WTC11 (cell line): Measurements from ENCODE around the gene ZNF366. TPM values are rescaled to one million over a fixed set of nuclear protein-coding genes. Genes with fewer than 3 reads are reported as not detected.

Source experiments
- ATAC-seq: fragments of 200-7000 bp; cut with Tn5 transposase; 2 replicates; pipeline ENCODE4 v1.10.0; 2021; ENCODE audit warnings: mild to moderate bottlenecking, moderate library complexity
- CTCF ChIA-PET: fragments of 300-600 bp; sonication (Branson Sonifier 250); formaldehyde crosslinking; loops from one replicate; lab custom pipeline; 2021; ENCODE audit warnings: antibody characterized with exemption; lab: Charles Lee
- POLR2A ChIA-PET: fragments of 350-600 bp; sonication (Branson Sonifier 250); formaldehyde crosslinking; loops from one replicate; lab custom pipeline; 2021; ENCODE audit warnings: antibody characterized with exemption; lab: Charles Lee
- DNase-seq: peaks from one replicate; pipeline ENCODE4 v3.0.0; 2021; ENCODE audit warnings: low spot score
- H3K27ac Mint-ChIP-seq: 2 replicates; pipeline ENCODE4 v1.8.0; 2021; ENCODE audit warnings: mixed read lengths
- H3K27me3 Mint-ChIP-seq: 2 replicates; pipeline ENCODE4 v1.8.0; 2021; ENCODE audit warnings: low read depth, mild to moderate bottlenecking, moderate library complexity, mixed read lengths
- H3K36me3 Mint-ChIP-seq: 2 replicates; pipeline ENCODE4 v1.8.0; 2021; ENCODE audit warnings: mixed read lengths
- H3K4me1 Mint-ChIP-seq: 2 replicates; pipeline ENCODE4 v1.8.0; 2022; ENCODE audit warnings: mixed read lengths
- H3K4me3 Mint-ChIP-seq: 2 replicates; pipeline ENCODE4 v1.8.0; 2021; ENCODE audit warnings: mild to moderate bottlenecking, moderate library complexity, mixed read lengths
- H3K9me3 Mint-ChIP-seq: 2 replicates; pipeline ENCODE4 v1.8.0; 2021; ENCODE audit warnings: mixed read lengths
- CDX4 ChIP-seq: fragments of 250-450 bp; sonication (Bioruptor Pico); IDR thresholded peaks from 2 replicates; pipeline ENCODE4 v1.9.0; 2021; ENCODE audit warnings: moderate library complexity, mild to moderate bottlenecking, inconsistent platforms, borderline replicate concordance
- E2F5 ChIP-seq: sonication (generic); formaldehyde crosslinking; IDR thresholded peaks from 2 replicates; pipeline ENCODE4 v1.8.1; 2022; ENCODE audit warnings: mild to moderate bottlenecking, moderate library complexity, missing genetic modification reagents
- ELF4 ChIP-seq: sonication (generic); formaldehyde crosslinking; IDR thresholded peaks from 2 replicates; pipeline ENCODE4 v1.8.1; 2022; ENCODE audit warnings: low read depth, mild to moderate bottlenecking, moderate library complexity, missing genetic modification reagents
- GTF2I ChIP-seq: fragments of 250-450 bp; sonication (Bioruptor Pico); conservative IDR thresholded peaks from 2 replicates; pipeline ENCODE4 v1.4.0; 2021; ENCODE audit warnings: mild to moderate bottlenecking
- HMGXB4 ChIP-seq: sonication (generic); formaldehyde crosslinking; IDR thresholded peaks from 2 replicates; pipeline ENCODE4 v1.8.1; 2023; ENCODE audit warnings: mild to moderate bottlenecking, moderate library complexity, missing genetic modification reagents
- IRF1 ChIP-seq: sonication (generic); formaldehyde crosslinking; IDR thresholded peaks from 2 replicates; pipeline ENCODE4 v1.8.0; 2023; ENCODE audit warnings: missing genetic modification reagents
- MYBL2 ChIP-seq: sonication (generic); formaldehyde crosslinking; IDR thresholded peaks from 2 replicates; pipeline ENCODE4 v1.8.1; 2023; ENCODE audit warnings: mild to moderate bottlenecking, moderate library complexity, missing genetic modification reagents
- NFYB ChIP-seq: sonication (generic); formaldehyde crosslinking; conservative IDR thresholded peaks from 2 replicates; pipeline ENCODE4 v1.8.0; 2022; ENCODE audit warnings: low read depth, missing genetic modification reagents
- NR1H2 ChIP-seq: sonication (generic); formaldehyde crosslinking; IDR thresholded peaks from 2 replicates; pipeline ENCODE4 v1.9.0; 2021; ENCODE audit warnings: mild to moderate bottlenecking, moderate library complexity, missing genetic modification reagents
- OVOL2 ChIP-seq: fragments of 250-450 bp; sonication (Bioruptor Pico); IDR thresholded peaks from 2 replicates; pipeline ENCODE4 v1.9.0; 2021; ENCODE audit warnings: mild to moderate bottlenecking, borderline replicate concordance
- SMAD3 ChIP-seq: sonication (generic); formaldehyde crosslinking; IDR thresholded peaks from 2 replicates; pipeline ENCODE4 v1.8.0; 2022; ENCODE audit warnings: missing genetic modification reagents, mild to moderate bottlenecking, borderline replicate concordance
- SMAD4 ChIP-seq: sonication (generic); formaldehyde crosslinking; IDR thresholded peaks from 2 replicates; pipeline ENCODE4 v1.8.0; 2022; ENCODE audit warnings: mild to moderate bottlenecking, missing genetic modification reagents
- SOX15 ChIP-seq: fragments of 250-450 bp; sonication (Bioruptor Pico); IDR thresholded peaks from 2 replicates; pipeline ENCODE4 v1.9.0; 2021; ENCODE audit warnings: mild to moderate bottlenecking
- SP1 ChIP-seq: sonication (generic); formaldehyde crosslinking; conservative IDR thresholded peaks from 2 replicates; pipeline ENCODE4 v1.8.1; 2022; ENCODE audit warnings: missing genetic modification reagents
- TCF7 ChIP-seq: sonication (generic); formaldehyde crosslinking; IDR thresholded peaks from 2 replicates; pipeline ENCODE4 v1.8.0; 2022; ENCODE audit warnings: mild to moderate bottlenecking, low read depth, missing genetic modification reagents, moderate library complexity
- TP53 ChIP-seq: sonication (generic); formaldehyde crosslinking; IDR thresholded peaks from 2 replicates; pipeline ENCODE4 v1.8.1; 2023; ENCODE audit warnings: mild to moderate bottlenecking, missing genetic modification reagents
- USF2 ChIP-seq: sonication (generic); formaldehyde crosslinking; IDR thresholded peaks from 2 replicates; pipeline ENCODE4 v1.8.1; 2023; ENCODE audit warnings: mild to moderate bottlenecking, missing genetic modification reagents, moderate library complexity
- ZBTB21 ChIP-seq: sonication (generic); formaldehyde crosslinking; IDR thresholded peaks from 2 replicates; pipeline ENCODE4 v1.8.1; 2023; ENCODE audit warnings: mild to moderate bottlenecking, missing genetic modification reagents, borderline replicate concordance
- ZMAT4 ChIP-seq: fragments of 250-450 bp; sonication (Bioruptor Pico); IDR thresholded peaks from 2 replicates; pipeline ENCODE4 v1.9.0; 2021; ENCODE audit warnings: mild to moderate bottlenecking
- ZNF219 ChIP-seq: sonication (generic); formaldehyde crosslinking; IDR thresholded peaks from 2 replicates; pipeline ENCODE4 v1.8.0; 2023; ENCODE audit warnings: missing genetic modification reagents, mild to moderate bottlenecking, borderline replicate concordance
- ZNF281 ChIP-seq: sonication (generic); formaldehyde crosslinking; IDR thresholded peaks from 2 replicates; pipeline ENCODE4 v1.8.0; 2023; ENCODE audit warnings: mild to moderate bottlenecking, missing genetic modification reagents
- ZNF396 ChIP-seq: fragments of 250-450 bp; sonication (Bioruptor Pico); IDR thresholded peaks from 2 replicates; pipeline ENCODE4 v1.8.0; 2021; ENCODE audit warnings: mild to moderate bottlenecking, moderate library complexity, borderline replicate concordance
- ZNF512 ChIP-seq: sonication (generic); formaldehyde crosslinking; IDR thresholded peaks from 2 replicates; pipeline ENCODE4 v1.8.1; 2022; ENCODE audit warnings: missing genetic modification reagents, borderline replicate concordance
- total RNA-seq: library from RNA; stranded (reverse); gene quantifications from 3 replicates; pipeline ENCODE4 v1.2.3, GENCODE V29; 2021

The ZNF366 gene
- total RNA-seq, 1 experiment from 2014 or later, result not detected

- no peak for TF ChIP-seq ZMAT4
- TF ChIP-seq NFYB (CRISPR knock-in tag), result no peak
- TF ChIP-seq TP53 (CRISPR knock-in tag), result no peak
- no peak for TF ChIP-seq GTF2I (CRISPR knock-in tag)
- TF ChIP-seq ZNF512 (CRISPR knock-in tag), result no peak
- TF ChIP-seq ZNF219 (CRISPR knock-in tag), result no peak
These were observed 43.7 kb downstream of the ZNF366 start (continued) for GRCh38 chr5:72463449-72464052.

GRCh38 chr5:72460413-72460812 is 46.8 kb downstream of the ZNF366 start:
- TF ChIP-seq ZBTB21 (CRISPR knock-in tag) (no peak), MYBL2 (CRISPR knock-in tag) (no peak), HMGXB4 (CRISPR knock-in tag) (no peak), SP1 (CRISPR knock-in tag) (no peak), SMAD3 (CRISPR knock-in tag) (no peak), CDX4 (CRISPR knock-in tag) (no peak), SMAD4 (CRISPR knock-in tag) (no peak), ZNF396 (no peak)
- H3K27ac Mint-ChIP-seq, result no peak overlapping the region
- POLR2A ChIA-PET, result no interaction called here
- no peaks in the 10 kb centered on the region for H3K9me3 Mint-ChIP-seq
- peaks cover 3% of the 10 kb centered on the region; the same call in 1 of the 2 replicates for H3K27me3 Mint-ChIP-seq
- CTCF ChIA-PET, result no interaction called here
- no peak for DNase-seq
- no peak overlapping the region for H3K4me3 Mint-ChIP-seq
- no peak for ATAC-seq
- H3K4me1 Mint-ChIP-seq, result no peaks in the 10 kb centered on the region
- no peaks in the 10 kb centered on the region for H3K36me3 Mint-ChIP-seq

GRCh38 chr5:72459913-72460312 is 47.3 kb downstream of the ZNF366 start:
- DNase-seq, result no peak
- ATAC-seq, result no peak
- Mint-ChIP-seq H3K27me3 (peaks cover 3% of the 10 kb centered on the region; the same call in 1 of the 2 replicates), H3K36me3 (no peaks in the 10 kb centered on the region), H3K4me3 (no peak overlapping the region), H3K9me3 (no peaks in the 10 kb centered on the region), H3K4me1 (no peaks in the 10 kb centered on the region), H3K27ac (no peak overlapping the region)
- POLR2A ChIA-PET, result no interaction called here
- CTCF ChIA-PET, result no interaction called here
- TF ChIP-seq USF2 (CRISPR knock-in tag), result no peak
- no peak for TF ChIP-seq SOX15 (CRISPR knock-in tag)
- no peak for TF ChIP-seq IRF1 (CRISPR knock-in tag)
- TF ChIP-seq TCF7 (CRISPR knock-in tag), result no peak
- TF ChIP-seq ZNF396, result no peak
- TF ChIP-seq SMAD3 (CRISPR knock-in tag), result no peak
- TF ChIP-seq NR1H2 (CRISPR knock-in tag), result no peak
- no peak for TF ChIP-seq ELF4 (CRISPR knock-in tag)
- no peak for TF ChIP-seq ZNF281 (CRISPR knock-in tag)
- no peak for TF ChIP-seq ZMAT4
- TF ChIP-seq E2F5, result no peak
- no peak for TF ChIP-seq TP53 (CRISPR knock-in tag)
- TF ChIP-seq SP1 (CRISPR knock-in tag), result no peak
- no peak for TF ChIP-seq OVOL2 (CRISPR knock-in tag)
